ENCODE data around the gene MID1. TPM values are rescaled to one million over a fixed set of nuclear protein-coding genes. Genes with fewer than 3 reads are reported as not detected.

The MID1 gene
- total RNA-seq, 1 donor from 2014 or later = 48.1 TPM

DNA sequence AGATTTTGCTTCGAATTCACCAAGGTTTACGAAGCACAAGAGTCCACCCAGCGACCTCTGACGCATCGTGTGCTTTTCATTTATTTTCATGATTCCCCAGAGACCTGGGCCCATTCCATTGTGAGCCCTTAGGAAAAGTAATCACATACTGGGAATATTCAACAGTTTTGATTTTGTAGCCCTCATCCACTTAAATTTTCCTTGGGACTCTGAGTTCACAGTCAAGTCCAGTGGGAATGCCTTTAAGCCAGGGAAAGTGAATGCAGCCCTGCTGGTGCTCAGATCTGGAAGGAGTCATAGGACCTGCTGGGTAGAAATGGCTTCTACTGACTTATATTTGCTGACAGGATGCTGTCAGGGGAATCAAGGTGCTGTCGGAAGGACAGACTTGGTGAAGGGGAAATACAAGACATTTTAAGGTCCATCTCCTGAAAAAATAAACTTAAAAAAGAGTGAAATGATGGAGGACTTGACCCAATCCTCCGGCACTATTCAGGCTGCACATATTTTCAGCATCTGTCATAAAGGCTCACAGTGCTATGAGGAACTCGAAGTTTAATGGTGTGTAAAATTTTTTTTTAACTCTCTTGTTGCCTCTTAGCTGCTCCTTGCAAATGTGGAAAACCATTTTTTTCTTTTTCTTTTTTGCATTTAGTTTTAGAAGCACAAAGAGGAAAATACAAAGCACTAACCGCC lies 204.9 kb downstream of the MID1 start:
- H3K9me3 Mint-ChIP-seq = peaks cover 7% of the 10 kb centered on the region
- DNase-seq (ENCODE audit: low read depth, low spot score) = no peak
- TF ChIP-seq, protein P1, sequence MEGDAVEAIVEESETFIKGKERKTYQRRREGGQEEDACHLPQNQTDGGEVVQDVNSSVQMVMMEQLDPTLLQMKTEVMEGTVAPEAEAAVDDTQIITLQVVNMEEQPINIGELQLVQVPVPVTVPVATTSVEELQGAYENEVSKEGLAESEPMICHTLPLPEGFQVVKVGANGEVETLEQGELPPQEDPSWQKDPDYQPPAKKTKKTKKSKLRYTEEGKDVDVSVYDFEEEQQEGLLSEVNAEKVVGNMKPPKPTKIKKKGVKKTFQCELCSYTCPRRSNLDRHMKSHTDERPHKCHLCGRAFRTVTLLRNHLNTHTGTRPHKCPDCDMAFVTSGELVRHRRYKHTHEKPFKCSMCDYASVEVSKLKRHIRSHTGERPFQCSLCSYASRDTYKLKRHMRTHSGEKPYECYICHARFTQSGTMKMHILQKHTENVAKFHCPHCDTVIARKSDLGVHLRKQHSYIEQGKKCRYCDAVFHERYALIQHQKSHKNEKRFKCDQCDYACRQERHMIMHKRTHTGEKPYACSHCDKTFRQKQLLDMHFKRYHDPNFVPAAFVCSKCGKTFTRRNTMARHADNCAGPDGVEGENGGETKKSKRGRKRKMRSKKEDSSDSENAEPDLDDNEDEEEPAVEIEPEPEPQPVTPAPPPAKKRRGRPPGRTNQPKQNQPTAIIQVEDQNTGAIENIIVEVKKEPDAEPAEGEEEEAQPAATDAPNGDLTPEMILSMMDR (conservative IDR thresholded peaks at IDR 0.05) = no peak
- H3K27ac Mint-ChIP-seq (ENCODE audit: unreplicated experiment) = no peak overlapping the region
- H3K27me3 Mint-ChIP-seq (ENCODE audit: low read depth) = no peaks in the 10 kb centered on the region
- no peaks in the 10 kb centered on the region for H3K4me1 Mint-ChIP-seq
- no peak overlapping the region for H3K4me3 Mint-ChIP-seq
- no peaks in the 10 kb centered on the region for H3K36me3 Mint-ChIP-seq (ENCODE audit: low read depth)

DNA sequence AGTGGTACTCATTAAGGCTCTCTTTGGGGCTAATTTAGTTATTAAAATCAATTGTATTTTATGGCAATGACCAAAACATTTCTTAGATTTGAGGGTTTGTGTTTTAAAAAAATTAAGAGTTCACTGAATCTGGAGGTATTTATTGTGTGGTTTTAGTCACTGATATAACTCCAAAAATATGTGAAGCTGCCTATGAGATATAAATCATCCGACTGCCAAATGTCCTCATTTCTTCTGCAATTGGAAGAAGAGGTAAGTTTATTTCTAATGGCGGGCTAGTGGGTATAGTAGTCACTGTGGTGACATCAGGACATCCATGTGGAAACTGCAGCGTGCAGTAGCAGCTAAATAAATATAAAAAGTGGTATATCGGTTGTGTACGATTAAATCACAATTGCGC lies 205.5 kb downstream of the MID1 start:
- Mint-ChIP-seq H3K27me3 (ENCODE audit: low read depth) (no peaks in the 10 kb centered on the region), H3K36me3 (ENCODE audit: low read depth) (no peaks in the 10 kb centered on the region), H3K4me1 (no peaks in the 10 kb centered on the region), H3K4me3 (no peak overlapping the region), H3K27ac (ENCODE audit: unreplicated experiment) (no peak overlapping the region), H3K9me3 (peaks cover 4% of the 10 kb centered on the region)
- DNase-seq (ENCODE audit: low read depth, low spot score) = no peak
- TF ChIP-seq, protein P1 (conservative IDR thresholded peaks at IDR 0.05) = no peak

DNA sequence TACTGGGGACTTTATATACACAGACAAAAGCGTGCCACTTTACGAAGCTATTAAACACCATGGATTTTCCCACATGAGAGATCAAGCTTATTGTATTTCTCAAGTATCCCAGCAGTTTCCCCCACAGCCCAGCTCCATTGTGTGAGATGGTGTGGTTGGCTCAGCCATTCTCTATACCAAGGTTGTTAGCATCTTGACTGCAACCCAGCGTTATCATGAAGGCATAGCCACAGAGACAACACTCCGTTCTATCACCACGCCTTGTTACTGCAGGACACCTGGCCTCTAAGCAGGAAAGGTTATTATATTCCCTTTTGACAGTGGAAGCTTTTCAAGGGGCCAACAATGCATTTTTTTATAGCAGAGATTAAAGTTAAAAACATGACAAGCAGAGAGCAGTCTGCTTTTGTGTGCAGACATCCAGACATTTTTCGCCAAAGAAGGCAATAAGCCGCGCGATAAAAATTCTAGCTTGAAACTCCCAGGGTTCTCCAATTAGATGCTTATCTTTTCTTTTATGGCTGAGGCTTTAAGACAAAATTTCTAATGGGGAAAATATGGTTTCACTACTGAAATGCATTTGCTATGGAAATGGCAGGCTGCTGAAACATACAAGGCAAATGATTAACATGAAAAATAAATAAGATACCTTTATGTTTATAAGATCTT lies 206.1 kb downstream of the MID1 start:
- TF ChIP-seq, protein P1 (conservative IDR thresholded peaks at IDR 0.05) = no peak
- no peaks in the 10 kb centered on the region for H3K27me3 Mint-ChIP-seq (ENCODE audit: low read depth)
- no peaks in the 10 kb centered on the region for H3K36me3 Mint-ChIP-seq (ENCODE audit: low read depth)
- H3K4me3 Mint-ChIP-seq = no peak overlapping the region
- no peaks in the 10 kb centered on the region for H3K4me1 Mint-ChIP-seq
- no peak overlapping the region for H3K27ac Mint-ChIP-seq (ENCODE audit: unreplicated experiment)
- DNase-seq (ENCODE audit: low read depth, low spot score) = no peak
- H3K9me3 Mint-ChIP-seq = peaks cover 6% of the 10 kb centered on the region

DNA sequence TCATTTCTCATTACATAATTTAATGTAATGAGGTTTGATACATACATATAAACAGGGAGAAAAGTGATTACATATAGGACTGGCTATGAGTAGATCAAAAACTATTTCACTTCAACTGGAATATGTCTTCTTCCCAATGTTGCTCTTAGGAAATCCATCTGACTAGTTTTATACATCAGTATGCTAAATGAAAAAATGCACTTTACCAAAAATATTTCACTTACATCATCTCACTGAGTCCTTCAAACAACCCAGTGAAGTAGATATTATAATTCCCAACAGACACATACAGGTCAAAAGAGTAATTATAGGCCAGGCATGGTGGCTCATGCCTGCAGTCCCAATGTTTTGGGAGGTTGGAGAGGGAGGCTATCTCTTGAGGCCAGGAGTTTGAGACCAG lies 215.9 kb downstream of the MID1 start:
- no peak overlapping the region for H3K27ac Mint-ChIP-seq (ENCODE audit: unreplicated experiment)
- TF ChIP-seq, protein P1 (conservative IDR thresholded peaks at IDR 0.05) = no peak

DNA sequence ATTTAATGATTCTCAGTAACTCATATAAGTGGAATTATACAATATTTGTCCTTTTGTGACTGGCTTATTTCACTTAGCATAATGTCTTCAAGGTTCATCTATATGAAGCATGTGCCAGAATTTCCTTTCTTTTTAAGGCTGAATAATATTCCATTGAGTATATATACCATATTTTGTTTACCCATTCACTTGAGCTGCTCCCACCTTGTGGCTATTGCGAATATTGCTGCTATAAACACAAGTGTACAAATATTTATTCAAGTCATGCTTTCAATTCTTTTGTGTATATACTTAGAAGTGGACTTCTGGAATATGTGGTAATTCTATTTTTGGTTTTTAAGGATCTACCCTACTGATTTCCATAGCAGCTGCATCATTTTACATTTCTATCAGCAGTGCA lies 219.1 kb downstream of the MID1 start:
- Mint-ChIP-seq H3K27ac (ENCODE audit: unreplicated experiment) (no peak overlapping the region), H3K4me1 (no peaks in the 10 kb centered on the region), H3K27me3 (ENCODE audit: low read depth) (no peaks in the 10 kb centered on the region), H3K4me3 (no peak overlapping the region), H3K36me3 (ENCODE audit: low read depth) (no peaks in the 10 kb centered on the region), H3K9me3 (peaks cover 6% of the 10 kb centered on the region)
- DNase-seq (ENCODE audit: low read depth, low spot score) = no peak
- TF ChIP-seq, protein P1 (conservative IDR thresholded peaks at IDR 0.05) = no peak

More for the DNA sequence above, 215.9 kb downstream of the MID1 start:
- H3K4me1 Mint-ChIP-seq = no peaks in the 10 kb centered on the region
- no peak for DNase-seq (ENCODE audit: low read depth, low spot score)
- no peak overlapping the region for H3K4me3 Mint-ChIP-seq
- H3K27me3 Mint-ChIP-seq (ENCODE audit: low read depth) = no peaks in the 10 kb centered on the region
- peaks cover 2% of the 10 kb centered on the region for H3K9me3 Mint-ChIP-seq
- no peaks in the 10 kb centered on the region for H3K36me3 Mint-ChIP-seq (ENCODE audit: low read depth)

All from neural crest cell (in vitro differentiated cells).